CD4-positive, alpha-beta T cell (primary cell): ENCODE data around the gene AGBL1. TPM values are rescaled to one million over a fixed set of nuclear protein-coding genes. Genes with fewer than 3 reads are reported as not detected.

ENCODE experiments used
- ATAC-seq: fragments of 200-7000 bp; cut with Tn5 transposase; one replicate; pipeline ENCODE4 v1.10.0; 2022; ENCODE audit warnings: mild to moderate bottlenecking; ENCODE audit not compliant: poor library complexity
- CTCF ChIA-PET: fragments of 350-600 bp; sonication (Branson Sonifier 250); formaldehyde crosslinking; loops from one replicate; lab custom pipeline; 2021; ENCODE audit warnings: antibody characterized with exemption, inconsistent platforms; lab: Charles Lee
- POLR2A ChIA-PET: fragments of 350-600 bp; sonication (Branson Sonifier 250); formaldehyde crosslinking; loops from one replicate; lab custom pipeline; 2021; ENCODE audit warnings: antibody characterized with exemption, inconsistent platforms; lab: Charles Lee
- DNase-seq, 14 experiments: peaks; one replicate each; pipeline ENCODE4 v3.0.0-alpha.2; 2013 to 2020; ENCODE audit warnings: mixed read lengths in 2 of 14
- H3K27ac ChIP-seq, 2 donors: one replicate each; pipeline versions ENCODE4 v1.5.1 to v1.7.0; 2013; ENCODE audit warnings: low read length in 2 of 2, low read depth in 1 of 2, mild to moderate bottlenecking in 1 of 2
- H3K27me3 ChIP-seq, 2 experiments: 1 replicate in 1 of 2; 2 replicates in 1 of 2; pipeline versions ENCODE4 v1.6.1 to v1.7.0; 2013; ENCODE audit warnings: low read length in 2 of 2, control low read depth in 1 of 2, mild to moderate bottlenecking in 1 of 2, moderate library complexity in 1 of 2; ENCODE audit not compliant: insufficient read depth in 2 of 2, control insufficient read depth in 1 of 2
- H3K36me3 ChIP-seq: one replicate; pipeline ENCODE4 v1.6.1; 2013; ENCODE audit warnings: low read length, control low read depth; ENCODE audit not compliant: insufficient read depth
- H3K4me1 ChIP-seq: one replicate; pipeline ENCODE4 v1.6.1; 2013; ENCODE audit warnings: low read length, control low read depth; ENCODE audit not compliant: insufficient read depth
- H3K4me3 ChIP-seq: one replicate; pipeline ENCODE4 v1.5.1; 2013; ENCODE audit warnings: mild to moderate bottlenecking, low read length, moderate library complexity
- H3K9me3 ChIP-seq, 2 experiments: 1 replicate in 1 of 2; 2 replicates in 1 of 2; pipeline versions ENCODE4 v1.6.1 to v1.7.0; 2013; ENCODE audit warnings: low read length in 2 of 2, mild to moderate bottlenecking in 2 of 2, control low read depth in 1 of 2, moderate library complexity in 1 of 2; ENCODE audit not compliant: control insufficient read depth in 1 of 2, insufficient read depth in 1 of 2
- H3K27ac Mint-ChIP-seq: one replicate; pipeline ENCODE4 v1.8.0; 2020; ENCODE audit warnings: mixed read lengths
- H3K27me3 Mint-ChIP-seq: one replicate; pipeline ENCODE4 v1.8.0; 2021; ENCODE audit warnings: mixed read lengths
- H3K36me3 Mint-ChIP-seq: one replicate; pipeline ENCODE4 v1.8.0; 2021; ENCODE audit warnings: low read depth, mixed read lengths
- H3K4me1 Mint-ChIP-seq: one replicate; pipeline ENCODE4 v1.8.0; 2021; ENCODE audit warnings: low read depth, mixed read lengths
- H3K4me3 Mint-ChIP-seq: one replicate; pipeline ENCODE4 v1.8.0; 2020; ENCODE audit warnings: mild to moderate bottlenecking, mixed read lengths
- H3K9me3 Mint-ChIP-seq: one replicate; pipeline ENCODE4 v1.8.0; 2020; ENCODE audit warnings: mixed read lengths
- CTCF ChIP-seq: fragments of 200-600 bp; IDR thresholded peaks from one replicate; pipeline ENCODE4 v1.8.0; 2022; ENCODE audit warnings: antibody characterized with exemption, mild to moderate bottlenecking
- intact Hi-C, 2 experiments: fragments of 100-400 bp; cut with DNase I in 1 of 2; cut with micrococcal nuclease in 1 of 2; formaldehyde crosslinking; loops; one replicate each; pipeline versions ENCODE4 v1.15.1 to v1.9.0; 2023 to 2025; cut with DNase I, micrococcal nuclease
- total RNA-seq, 174 experiments: library from RNA in 2 of 174; stranded (reverse) in 2 of 174; gene quantifications; one replicate each; pipeline ENCODE4 v1.2.3 and lab custom pipeline; 2021 to 2026

The AGBL1 gene
- total RNA-seq, 2 experiments from 2014 or later: not detected

- Mint-ChIP-seq H3K36me3 (no peaks in the 10 kb centered on the region), H3K4me3 (no peak overlapping the region), H3K9me3 (no peaks in the 10 kb centered on the region), H3K4me1 (no peaks in the 10 kb centered on the region), H3K27me3 (peaks cover 15% of the 10 kb centered on the region), H3K27ac (no peak overlapping the region)
- intact Hi-C loops: no loop called here
- Histone ChIP-seq H3K4me3 (no peak overlapping the region), H3K27ac (no peak overlapping the region), H3K27me3 (peaks cover 0 to 3% of the 10 kb centered on the region in 2 experiments), H3K4me1 (no peaks in the 10 kb centered on the region), H3K36me3 (no peaks in the 10 kb centered on the region), H3K9me3 (no peaks in the 10 kb centered on the region)
- POLR2A ChIA-PET: no interaction called here
- no peak for ATAC-seq
- no peak for DNase-seq
- no peak for TF ChIP-seq CTCF
- CTCF ChIA-PET: no interaction called here
Observed at GRCh38 chr15:86055688-86056087, 24.0 kb upstream of the AGBL1 start.

DNA sequence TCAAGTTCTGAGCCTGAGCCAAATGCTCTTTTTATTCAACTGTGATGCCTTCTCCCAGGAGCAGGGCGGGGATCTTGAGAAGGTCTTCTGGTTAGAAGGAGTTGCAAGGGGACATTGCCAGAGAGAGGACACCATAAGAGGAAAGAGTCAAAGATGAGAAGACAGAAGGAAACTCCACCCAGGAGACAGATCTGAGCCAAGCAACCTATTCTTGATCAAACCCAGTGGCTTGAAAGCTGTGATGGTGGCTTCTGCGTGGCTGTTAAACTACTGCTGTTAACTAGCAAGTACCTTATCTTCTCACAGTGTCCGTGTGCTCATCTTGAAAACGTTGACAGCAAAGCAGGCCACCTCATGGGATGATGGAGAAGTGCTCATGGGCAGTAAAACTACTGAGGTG lies 19.8 kb upstream of the AGBL1 start:
- intact Hi-C loops: no loop called here
- POLR2A ChIA-PET: no interaction called here
- Histone ChIP-seq H3K9me3 (no peaks in the 10 kb centered on the region), H3K36me3 (no peaks in the 10 kb centered on the region), H3K4me3 (no peak overlapping the region), H3K27ac (no peak overlapping the region), H3K27me3 (peaks cover 3 to 4% of the 10 kb centered on the region in 2 experiments), H3K4me1 (no peaks in the 10 kb centered on the region)
- ATAC-seq: no peak
- no peak for DNase-seq
- no peak overlapping the region for H3K4me3 Mint-ChIP-seq
- no peaks in the 10 kb centered on the region for H3K36me3 Mint-ChIP-seq
- no peaks in the 10 kb centered on the region for H3K9me3 Mint-ChIP-seq
- H3K4me1 Mint-ChIP-seq: no peaks in the 10 kb centered on the region
- TF ChIP-seq CTCF: no peak
- H3K27me3 Mint-ChIP-seq: peaks cover 25% of the 10 kb centered on the region
- H3K27ac Mint-ChIP-seq: no peak overlapping the region
- CTCF ChIA-PET: interaction anchor here (0.6 kb wide), 1 partner anchor 35 kb away, joined by 3 read pairs; no protein-coding TSS in a partner anchor

GRCh38 chr15:86060674-86061073 lies 19.0 kb upstream of the AGBL1 start:
- CTCF ChIA-PET: no interaction called here
- no peaks in the 10 kb centered on the region for H3K9me3 ChIP-seq
- H3K4me3 Mint-ChIP-seq: no peak overlapping the region
- no peaks in the 10 kb centered on the region for H3K9me3 Mint-ChIP-seq
- POLR2A ChIA-PET: no interaction called here
- DNase-seq (no peak), ATAC-seq (no peak)
- H3K27ac ChIP-seq: no peak overlapping the region
- no peak overlapping the region for H3K27ac Mint-ChIP-seq
- peaks cover 25% of the 10 kb centered on the region for H3K27me3 Mint-ChIP-seq
- peaks cover 3 to 4% of the 10 kb centered on the region in 2 experiments for H3K27me3 ChIP-seq
- no peak for TF ChIP-seq CTCF
- H3K4me1 ChIP-seq: no peaks in the 10 kb centered on the region
- H3K4me1 Mint-ChIP-seq: no peaks in the 10 kb centered on the region
- H3K36me3 ChIP-seq: no peaks in the 10 kb centered on the region
- intact Hi-C loops: no loop called here
- H3K4me3 ChIP-seq: no peak overlapping the region
- H3K36me3 Mint-ChIP-seq: no peaks in the 10 kb centered on the region
